ENCODE measurements around the gene ETDC.

Gene ETDC

DNA sequence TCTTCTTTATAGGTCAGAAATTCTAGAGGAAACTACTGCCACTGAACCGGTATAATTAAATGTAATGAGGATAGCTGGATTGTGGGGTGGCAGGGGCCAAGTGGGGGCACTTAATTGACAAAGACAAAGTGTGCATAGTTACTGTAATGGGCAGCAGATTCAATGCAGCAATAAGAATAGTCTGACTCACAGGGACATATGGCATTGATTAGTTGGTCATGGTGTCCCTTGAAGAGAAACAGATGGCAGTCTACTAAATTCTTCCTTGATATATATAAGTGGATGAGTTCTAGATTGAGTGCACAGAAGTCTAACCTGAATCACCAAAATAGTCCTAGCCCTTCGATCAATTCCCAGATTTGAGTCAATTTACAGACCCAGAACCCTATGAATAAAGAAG lies 31.6 kb downstream of the ETDC start:
- in situ Hi-C loops (cut with HindIII; ENCODE audit: low sequenced_read_pairs): no loop called here
- peak overlapping the region; percentile 57 for H3K4me3 ChIP-seq (ENCODE audit: low read depth, low read length)
- TF ChIP-seq, protein P1, sequence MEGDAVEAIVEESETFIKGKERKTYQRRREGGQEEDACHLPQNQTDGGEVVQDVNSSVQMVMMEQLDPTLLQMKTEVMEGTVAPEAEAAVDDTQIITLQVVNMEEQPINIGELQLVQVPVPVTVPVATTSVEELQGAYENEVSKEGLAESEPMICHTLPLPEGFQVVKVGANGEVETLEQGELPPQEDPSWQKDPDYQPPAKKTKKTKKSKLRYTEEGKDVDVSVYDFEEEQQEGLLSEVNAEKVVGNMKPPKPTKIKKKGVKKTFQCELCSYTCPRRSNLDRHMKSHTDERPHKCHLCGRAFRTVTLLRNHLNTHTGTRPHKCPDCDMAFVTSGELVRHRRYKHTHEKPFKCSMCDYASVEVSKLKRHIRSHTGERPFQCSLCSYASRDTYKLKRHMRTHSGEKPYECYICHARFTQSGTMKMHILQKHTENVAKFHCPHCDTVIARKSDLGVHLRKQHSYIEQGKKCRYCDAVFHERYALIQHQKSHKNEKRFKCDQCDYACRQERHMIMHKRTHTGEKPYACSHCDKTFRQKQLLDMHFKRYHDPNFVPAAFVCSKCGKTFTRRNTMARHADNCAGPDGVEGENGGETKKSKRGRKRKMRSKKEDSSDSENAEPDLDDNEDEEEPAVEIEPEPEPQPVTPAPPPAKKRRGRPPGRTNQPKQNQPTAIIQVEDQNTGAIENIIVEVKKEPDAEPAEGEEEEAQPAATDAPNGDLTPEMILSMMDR (IDR thresholded peaks at IDR 0.05; ENCODE audit: low read depth, low read length, missing control alignments): no peak
- no peak for DNase-seq (ENCODE audit: low read depth)

DNA sequence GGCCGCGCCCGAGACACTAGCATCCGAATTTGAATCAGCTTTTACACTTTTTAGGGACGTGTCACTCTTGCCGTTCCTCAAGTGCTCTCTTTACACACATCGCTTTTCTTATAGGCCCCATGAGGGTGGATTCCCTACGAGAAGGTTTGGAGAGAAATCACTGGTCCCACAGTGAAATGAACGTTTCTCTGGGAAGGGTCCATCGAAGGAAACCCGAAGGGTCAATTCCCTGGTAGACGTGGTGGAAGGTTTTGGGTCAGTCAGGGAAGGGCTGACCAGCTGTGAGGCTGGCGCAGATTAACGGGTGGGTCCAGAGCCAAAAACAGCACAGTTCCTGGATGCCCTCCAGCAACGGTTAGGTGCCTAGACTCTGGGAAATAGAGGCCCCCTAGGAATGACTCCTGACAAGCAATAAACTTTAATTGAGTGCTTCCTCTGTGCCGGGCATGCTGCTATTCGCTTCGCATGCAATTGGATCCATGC lies 35.9 kb downstream of the ETDC start:
- TF ChIP-seq, protein P1 (IDR thresholded peaks at IDR 0.05; ENCODE audit: low read depth, low read length, missing control alignments): no peak
- no peak for DNase-seq (ENCODE audit: low read depth)
- H3K4me3 ChIP-seq (ENCODE audit: low read depth, low read length): peak overlapping the region; percentile 57
- in situ Hi-C loops (cut with HindIII; ENCODE audit: low sequenced_read_pairs): no loop called here

- H3K4me3 ChIP-seq (ENCODE audit: low read depth, low read length): no peak overlapping the region
- no peak for DNase-seq (ENCODE audit: low read depth)
- TF ChIP-seq, protein P1 (IDR thresholded peaks at IDR 0.05; ENCODE audit: low read depth, low read length, missing control alignments): no peak
- in situ Hi-C loops (cut with HindIII; ENCODE audit: low sequenced_read_pairs): no loop called here
Observed at GRCh38 chrX:135346975-135347374, 37.7 kb downstream of the ETDC start.

DNA sequence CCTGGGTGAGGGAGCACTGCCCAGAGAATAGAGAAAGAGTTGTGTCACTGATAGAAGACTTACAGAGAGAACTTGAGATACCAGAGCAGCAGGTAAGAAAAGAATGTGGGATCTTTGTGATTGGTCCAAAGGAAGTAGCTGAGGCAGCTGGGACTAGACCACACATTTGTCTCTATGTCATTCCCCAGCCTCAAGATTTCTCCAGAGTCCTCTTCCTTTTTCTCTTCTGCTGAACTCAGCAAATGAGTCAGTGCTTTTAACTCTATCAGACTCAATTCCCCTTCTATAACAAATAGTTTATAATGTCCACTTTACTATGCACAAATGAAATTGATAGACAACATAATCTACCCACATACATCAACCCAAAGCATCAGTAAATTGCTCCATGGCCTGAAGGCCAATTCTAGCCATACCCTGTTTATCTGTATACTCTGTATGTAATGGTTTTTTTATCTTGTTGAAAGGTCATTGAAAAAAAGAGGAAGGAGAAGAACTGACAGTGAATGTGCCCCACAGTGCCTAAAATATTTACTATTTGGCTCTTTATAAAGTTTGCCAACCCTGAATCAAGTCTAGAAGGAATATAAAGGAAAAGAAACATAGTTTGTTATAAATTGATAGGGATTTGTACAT lies 38.2 kb downstream of the ETDC start:
- no peak for DNase-seq (ENCODE audit: low read depth)
- in situ Hi-C loops (cut with HindIII; ENCODE audit: low sequenced_read_pairs): no loop called here
- TF ChIP-seq, protein P1 (IDR thresholded peaks at IDR 0.05; ENCODE audit: low read depth, low read length, missing control alignments): no peak
- no peak overlapping the region for H3K4me3 ChIP-seq (ENCODE audit: low read depth, low read length)

- no peak for DNase-seq (ENCODE audit: low read depth)
- TF ChIP-seq, protein P1 (IDR thresholded peaks at IDR 0.05; ENCODE audit: low read depth, low read length, missing control alignments): no peak
- H3K4me3 ChIP-seq (ENCODE audit: low read depth, low read length): no peak overlapping the region
- in situ Hi-C loops (cut with HindIII; ENCODE audit: low sequenced_read_pairs): no loop called here
Observed at GRCh38 chrX:135354288-135354687, 45.0 kb downstream of the ETDC start.
